HG02943 (cell line): ENCODE data around the gene PTPRCAP.

Experiments
- ATAC-seq: cut with Tn5 transposase; IDR thresholded peaks from one replicate; pipeline ENCODE4 v1.9.1; 2021; ENCODE audit warnings: mild to moderate bottlenecking, low read depth, moderate library complexity; ENCODE audit not compliant: unreplicated experiment

The PTPRCAP gene

DNA sequence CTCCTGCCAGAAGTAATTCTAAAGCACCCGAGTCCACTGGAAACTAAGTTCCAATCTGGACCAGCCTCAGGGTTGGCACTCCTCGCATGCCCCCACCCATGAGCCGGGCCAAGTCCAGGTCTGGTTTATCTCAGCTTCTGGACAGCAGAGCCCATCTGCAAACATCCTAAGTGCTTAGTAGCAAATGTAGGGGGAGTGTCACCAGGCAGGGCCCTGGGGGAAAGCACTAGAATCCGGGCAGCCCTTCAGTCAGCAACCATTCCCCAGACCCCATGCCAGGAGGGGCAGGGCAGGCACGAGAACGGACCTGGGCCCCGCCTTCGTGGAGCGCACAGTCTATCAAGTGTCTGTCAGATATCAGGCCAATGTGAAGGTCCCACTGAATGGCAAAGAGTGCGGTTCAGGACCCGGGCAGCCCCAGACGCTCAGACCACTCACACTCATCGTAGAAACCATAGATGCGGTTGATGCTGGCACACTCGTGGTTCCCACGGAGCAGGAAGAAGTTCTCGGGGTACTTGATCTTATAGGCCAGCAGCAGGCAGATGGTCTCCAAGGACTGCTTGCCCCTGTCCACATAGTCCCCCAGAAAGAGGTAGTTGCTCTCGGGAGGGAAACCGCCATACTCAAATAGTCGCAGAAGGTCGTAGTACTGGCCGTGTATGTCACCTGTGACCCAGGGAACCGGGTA is 37.1 kb downstream of the PTPRCAP start:
- no peak for ATAC-seq

DNA sequence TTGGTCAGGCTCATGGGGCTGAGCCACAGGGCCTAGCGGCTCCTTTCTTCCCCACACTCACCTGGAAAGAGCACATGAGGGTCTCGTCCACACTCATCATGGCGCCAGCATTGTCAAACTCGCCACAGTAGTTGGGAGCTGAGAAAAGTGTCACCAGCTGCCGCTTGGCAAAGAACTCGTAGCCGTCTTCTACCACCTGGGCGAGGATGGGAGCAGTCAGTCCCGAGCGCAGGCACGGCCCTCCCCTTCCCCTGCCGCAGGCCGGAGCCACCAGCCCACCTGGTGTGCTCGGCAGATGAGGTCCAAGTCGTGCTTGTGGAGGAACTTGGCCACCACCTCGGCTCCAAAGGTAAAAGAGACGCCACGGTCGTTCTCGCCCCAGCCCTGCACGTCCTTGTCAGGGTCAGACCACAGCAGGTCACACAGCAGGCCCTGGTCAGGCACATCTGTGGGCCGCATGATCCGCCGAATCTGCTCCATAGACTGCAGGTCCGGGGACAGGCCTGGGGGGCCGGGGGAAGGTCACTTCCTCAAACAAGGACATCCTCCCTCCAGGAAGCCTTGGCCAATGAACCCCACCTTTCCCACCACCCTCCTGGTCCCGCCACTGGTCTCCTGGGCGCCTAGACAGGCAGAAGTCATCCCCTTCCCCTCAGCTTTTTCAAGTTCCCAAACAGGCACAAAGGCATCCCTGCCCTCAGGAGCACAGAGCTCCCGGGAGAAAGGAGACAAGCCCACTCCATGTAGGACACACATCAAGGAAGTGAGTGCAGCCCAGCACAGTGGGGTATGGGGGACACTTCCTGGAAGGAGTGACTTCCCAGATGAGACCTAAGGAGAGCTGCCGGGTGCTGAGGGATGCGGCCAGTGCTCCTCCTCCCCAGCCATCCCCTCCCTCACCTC is 38.6 kb downstream of the PTPRCAP start:
- ATAC-seq = no peak

DNA sequence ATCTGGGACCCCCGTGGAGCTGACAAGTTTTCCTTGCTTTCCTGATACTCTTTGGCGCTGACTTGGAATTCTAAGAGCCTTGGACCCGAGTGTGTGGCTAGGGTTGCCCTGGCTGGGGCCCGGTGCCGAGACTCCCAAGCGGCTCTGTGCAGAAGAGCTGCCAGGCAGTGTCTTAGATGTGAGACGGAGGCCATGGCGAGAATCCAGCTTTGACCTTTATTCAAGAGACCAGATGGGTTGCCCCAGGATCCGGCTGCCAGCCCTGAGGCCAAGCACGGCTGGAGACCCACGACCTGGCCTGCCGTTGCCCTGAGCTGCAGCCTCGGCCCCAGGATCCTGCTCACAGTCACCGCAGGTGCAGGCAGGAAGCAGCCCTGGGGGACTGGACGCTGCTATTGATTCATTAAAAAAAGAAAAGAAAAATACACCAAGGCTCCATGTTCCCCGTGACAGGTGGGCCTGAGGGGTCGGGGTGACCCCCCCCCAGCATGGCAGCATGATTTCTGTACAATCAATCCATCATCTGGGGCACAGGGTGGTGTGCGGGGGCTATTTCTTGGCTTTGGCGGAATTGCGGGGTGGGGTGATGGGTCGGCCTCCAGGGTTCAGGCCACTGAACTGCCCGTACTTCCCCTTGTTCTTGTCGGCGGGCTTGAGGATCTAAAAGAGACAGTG is 39.4 kb downstream of the PTPRCAP start:
- no peak for ATAC-seq

DNA sequence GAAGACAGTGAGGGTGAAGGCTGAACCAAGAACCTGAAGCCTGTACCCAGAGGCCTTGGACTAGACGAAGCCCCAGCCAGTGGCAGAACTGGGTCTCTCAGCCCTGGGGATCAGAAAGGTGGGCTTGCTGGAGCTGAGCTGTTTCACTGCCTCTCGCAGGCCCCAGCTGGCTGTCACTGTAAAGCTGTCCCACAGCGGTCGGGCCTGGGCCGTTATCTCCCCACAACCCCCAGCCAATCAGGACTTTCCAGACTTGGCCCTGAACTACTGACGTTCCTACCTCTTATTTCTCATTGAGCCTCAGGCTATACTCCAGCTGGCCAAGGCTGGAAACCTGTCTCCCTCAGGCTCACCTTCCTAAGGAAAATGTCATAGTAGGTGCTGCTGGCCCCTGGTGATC is 39.9 kb downstream of the PTPRCAP start:
- no peak for ATAC-seq

DNA sequence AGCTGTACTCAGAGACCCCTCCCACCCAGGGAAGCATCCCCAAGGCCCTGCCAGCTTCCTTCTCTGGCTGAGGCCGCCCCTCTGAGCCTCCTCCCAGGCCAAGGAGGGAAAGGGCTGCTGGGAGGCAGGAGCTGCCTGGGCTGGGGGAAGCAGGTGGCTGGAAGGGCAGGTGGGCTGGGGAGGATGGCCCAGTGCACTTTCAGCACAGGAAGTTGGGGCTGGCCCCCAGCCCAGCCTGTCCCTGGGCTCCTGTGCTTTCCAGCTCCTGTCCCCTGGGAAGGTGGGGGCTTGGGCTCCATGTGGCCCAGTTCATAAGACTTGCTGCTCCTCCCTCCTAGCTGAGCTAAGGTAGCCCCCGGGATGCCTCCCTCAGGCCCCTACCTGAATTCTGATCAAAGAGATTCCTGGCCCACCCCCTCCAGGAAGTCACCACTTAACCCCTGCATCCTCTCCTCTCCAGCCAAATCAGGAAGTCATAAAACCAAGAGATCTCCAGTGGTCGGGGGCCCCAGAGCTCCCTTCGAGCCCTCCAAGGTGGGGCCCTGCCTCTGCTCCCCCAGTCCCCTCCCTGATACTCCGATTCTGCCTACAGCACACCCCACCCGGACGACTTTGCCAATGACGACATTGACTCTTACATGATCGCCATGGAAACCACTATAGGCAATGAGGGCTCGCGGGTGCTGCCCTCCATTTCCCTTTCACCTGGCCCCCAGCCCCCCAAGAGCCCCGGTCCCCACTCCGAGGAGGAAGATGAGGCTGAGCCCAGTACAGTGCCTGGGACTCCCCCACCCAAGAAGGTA is 40.7 kb downstream of the PTPRCAP start:
- no peak for ATAC-seq

DNA sequence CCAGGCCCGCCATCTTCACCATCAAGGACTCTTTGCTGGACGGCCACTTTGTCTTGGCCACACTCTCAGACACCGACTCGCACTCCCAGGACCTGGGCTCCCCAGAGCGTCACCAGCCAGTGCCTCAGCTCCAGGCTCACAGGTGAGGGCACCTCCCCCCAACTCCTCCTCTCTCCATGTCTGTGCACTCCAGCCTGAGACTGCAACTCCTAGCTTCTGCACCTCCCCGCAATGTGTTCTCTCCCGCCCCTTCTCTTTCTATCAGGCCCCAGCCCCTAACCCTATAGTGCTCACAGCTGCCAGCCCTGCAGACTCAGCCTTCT is 41.3 kb downstream of the PTPRCAP start:
- no peak for ATAC-seq

DNA sequence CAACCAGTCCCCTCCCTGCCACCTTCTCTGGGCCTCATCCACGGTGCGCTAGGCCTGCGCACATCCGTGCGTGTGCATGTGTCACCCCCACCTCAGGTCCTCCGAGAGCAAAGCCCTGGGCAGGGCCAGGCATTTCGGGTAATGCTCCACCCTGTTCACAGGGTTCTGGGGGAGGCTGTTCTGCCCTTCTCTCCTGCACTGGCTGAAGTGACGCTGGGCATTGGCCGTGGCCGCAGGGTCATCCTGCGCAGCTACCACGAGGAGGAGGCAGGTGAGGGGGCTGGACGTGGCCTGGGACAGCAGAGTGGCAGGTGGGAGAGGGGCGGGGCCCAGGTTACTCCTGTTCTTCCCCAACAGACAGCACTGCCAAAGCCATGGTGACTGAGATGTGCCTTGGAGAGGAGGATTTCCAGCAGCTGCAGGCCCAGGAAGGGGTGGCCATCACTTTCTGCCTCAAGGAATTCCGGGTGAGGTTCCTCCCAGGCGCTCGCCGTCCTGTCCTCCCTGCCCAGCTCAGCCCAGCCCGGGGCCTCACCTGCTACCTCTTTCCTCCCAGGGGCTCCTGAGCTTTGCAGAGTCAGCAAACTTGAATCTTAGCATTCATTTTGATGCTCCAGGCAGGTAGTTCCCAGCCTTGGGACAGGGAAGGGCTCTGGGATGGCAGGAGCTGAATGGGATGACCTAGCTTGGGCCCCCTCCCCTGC is 41.8 kb downstream of the PTPRCAP start:
- no peak for ATAC-seq

DNA sequence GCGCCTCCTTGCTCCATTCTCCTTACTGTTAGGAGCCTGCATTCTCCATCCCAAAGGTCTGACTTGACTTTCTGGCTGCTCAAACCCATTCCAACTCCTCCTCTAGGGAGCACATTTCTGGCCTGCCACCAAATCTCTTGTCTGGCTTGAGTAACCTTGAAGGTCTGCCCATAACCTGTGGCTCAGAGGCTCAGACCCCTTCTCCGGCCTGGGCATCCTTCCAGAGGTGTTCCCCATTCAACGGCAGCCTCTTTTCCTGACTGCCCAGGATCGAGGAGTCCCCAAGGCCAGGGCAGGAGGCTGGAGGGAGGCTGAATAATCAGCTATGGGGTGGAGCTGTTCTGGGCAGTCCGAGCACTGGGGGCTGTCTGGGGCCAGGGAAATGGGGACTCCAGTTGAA is 43.5 kb downstream of the PTPRCAP start:
- ATAC-seq = no peak

DNA sequence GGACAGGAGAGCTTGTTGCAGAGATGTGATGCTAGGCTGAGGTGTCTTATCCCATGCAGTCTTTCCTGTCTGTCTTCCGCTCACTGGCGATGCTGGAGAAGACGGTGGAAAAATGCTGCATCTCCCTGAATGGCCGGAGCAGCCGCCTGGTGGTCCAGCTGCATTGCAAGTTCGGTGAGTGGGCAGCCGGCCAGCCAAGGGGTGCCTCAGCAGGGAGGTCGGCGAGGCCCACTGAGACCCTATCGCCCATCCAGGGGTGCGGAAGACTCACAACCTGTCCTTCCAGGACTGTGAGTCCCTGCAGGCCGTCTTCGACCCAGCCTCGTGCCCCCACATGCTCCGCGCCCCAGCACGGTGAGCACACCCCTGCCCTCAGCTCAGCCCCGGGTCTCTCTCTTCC is 44.0 kb downstream of the PTPRCAP start:
- no peak for ATAC-seq

DNA sequence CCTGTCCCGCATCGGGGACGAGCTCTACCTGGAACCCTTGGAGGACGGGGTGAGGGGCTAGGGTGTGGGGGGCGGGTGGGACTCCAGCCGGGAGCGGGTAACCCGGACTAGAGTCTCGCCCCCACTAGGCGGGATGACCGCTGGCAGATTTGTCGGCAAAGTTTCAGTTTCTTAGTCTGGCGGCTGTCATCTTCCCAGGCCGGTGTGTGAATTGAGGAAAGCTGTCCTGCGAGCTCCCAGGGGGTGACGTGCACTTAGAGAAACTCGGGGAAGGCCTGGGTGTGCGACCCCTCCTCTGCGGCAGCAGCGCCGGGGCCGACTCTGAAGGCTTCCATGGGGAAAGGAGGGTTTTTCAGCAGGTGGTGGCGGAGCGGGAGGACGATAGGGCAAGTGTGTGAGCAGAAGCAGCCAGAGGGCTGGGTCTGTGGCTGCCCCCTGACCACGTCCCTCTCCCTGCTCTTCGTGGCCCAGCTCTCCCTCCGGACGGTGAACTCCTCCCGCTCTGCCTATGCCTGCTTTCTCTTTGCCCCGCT is 45.2 kb downstream of the PTPRCAP start:
- ATAC-seq = no peak

DNA sequence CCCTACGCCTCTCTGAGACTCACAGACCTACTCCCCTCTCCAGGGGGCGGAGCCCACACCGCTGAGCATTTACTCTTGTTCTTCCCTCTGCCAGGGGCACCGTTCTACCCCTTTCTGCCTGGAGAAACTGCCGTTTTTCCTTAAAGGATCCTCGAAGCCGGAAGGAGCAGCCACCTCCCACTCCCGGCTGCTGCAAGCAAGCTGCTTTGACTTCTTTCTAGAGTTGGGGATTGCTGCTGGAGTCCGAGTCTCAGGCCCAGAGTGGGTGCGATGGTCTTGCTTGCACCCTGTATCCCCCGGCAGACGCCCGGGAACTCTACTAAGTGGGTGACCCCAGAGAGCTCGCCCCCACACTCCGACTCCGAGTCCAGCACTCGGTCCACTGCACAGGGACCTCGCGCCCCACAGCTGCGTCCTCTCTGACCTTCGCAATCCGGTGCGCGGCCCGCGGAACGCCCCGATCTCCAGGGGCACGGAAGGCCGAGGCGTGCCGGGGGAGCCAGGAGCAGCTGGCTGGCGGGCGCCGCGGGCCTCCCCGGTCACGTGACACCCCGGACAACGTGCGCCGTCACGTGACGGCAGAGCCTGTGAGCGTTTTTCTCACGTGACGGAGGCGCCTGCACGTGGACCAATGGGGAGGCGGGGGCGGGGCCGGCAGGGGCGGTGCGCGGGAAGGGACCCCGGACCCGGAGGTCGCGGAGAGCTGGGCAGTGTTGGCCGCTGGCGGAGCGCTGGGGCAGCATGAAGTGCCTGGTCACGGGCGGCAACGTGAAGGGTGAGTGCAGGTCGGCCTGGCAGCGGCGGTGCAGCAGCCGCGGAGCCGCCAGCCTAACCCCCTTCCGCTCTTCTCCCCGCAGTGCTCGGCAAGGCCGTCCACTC is 45.9 kb downstream of the PTPRCAP start, which contains the start of gene RAD9A:
Gene RAD9A (plus strand): TSS at position 683 of the 879 bp plus-strand sequence. CDS start 59 bp downstream, at position 742.
- peak; percentile 63 for ATAC-seq

DNA sequence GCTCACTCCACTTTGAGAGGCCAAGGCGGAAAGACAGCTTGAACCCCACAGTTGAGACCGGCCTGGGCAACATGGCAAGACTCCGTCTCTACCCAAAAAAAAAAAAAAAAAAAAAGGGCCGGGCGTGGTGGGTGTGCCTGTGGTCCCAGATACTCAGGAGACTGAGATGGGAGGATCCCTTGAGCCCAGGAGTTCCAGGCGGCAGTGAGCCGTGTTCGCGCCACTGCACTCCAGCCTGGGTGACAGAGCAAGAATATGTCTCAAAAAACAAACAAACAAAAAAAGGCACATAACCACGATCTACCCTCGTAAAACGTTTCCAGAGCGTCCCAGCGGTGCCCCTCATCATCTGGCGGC is 46.6 kb downstream of the PTPRCAP start:
- ATAC-seq = no peak

DNA sequence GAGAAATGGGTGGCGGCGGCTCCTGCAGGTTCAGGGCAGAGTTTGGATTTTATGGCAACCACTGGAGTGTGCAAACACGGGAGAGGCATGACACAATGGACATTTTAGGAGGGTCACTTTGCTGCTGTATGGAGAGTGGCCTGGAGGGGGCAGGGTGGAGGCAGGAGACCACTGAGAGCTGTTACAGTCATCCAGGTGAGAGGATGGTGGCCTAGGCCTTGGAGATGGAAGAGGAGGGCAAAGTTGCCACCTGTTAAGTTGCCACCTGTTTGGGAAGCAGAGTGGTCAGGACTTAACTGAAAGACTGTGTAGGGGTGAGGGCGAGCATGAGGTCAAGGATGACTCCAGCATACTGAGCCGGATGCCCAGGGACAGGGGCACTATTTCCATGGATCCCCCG is 48.0 kb downstream of the PTPRCAP start:
- ATAC-seq = no peak

DNA sequence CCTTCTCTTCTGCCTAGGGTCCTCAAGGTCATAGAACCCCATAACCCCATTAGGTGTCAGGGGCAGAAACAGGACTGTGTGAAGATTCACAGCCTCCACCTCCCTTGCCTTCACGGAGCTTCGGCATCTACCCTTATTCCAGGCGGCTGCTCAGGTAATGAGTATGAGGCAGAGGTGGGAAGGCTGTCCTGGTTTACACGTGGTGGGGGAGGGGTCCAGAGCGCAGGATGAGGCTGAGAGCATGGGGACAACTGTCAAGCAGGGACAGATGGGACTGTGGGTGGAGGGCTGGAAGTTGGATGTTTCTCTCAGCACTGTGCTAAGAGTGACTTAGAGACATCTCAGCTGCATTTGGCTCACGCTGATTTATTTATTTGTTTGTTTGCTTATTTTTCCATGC is 50.0 kb downstream of the PTPRCAP start:
- no peak for ATAC-seq

DNA sequence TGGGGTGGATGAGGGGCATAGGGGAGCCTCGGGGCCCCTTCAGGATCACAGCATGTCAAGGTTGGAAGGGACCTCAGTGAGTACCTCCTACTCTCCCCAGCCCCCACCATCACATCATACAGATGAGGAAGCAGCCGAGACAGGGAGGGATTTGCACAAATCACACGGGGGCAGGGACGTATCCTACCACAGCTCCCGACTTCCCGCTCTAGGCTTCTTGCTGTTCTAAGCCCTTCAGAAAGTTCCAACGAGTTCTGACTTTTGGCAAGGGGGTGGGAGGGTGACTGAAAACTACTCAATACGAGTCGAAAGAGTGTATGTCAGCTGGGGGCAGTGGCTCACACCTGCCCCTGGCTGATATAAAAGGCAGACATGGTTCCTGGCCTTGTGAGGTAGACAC is 50.4 kb downstream of the PTPRCAP start:
- ATAC-seq = no peak
